Ishikawa (cell line): ENCODE data around the gene KRTAP10-11.

Experiments
- CEBPB ChIP-seq: IDR thresholded peaks from 2 replicates; pipeline ENCODE4 v1.6.1; 2012
- CREB1 ChIP-seq: IDR thresholded peaks from 2 replicates; pipeline ENCODE4 v1.6.1; 2012; ENCODE audit warnings: low read depth
- EGR1 ChIP-seq: IDR thresholded peaks from 2 replicates; pipeline ENCODE4 v1.6.1; 2012
- EP300 ChIP-seq: IDR thresholded peaks from 2 replicates; pipeline ENCODE4 v1.6.1; 2012; ENCODE audit warnings: borderline replicate concordance
- FOXM1 ChIP-seq: IDR thresholded peaks from 2 replicates; pipeline ENCODE4 v1.6.1; 2012; ENCODE audit warnings: low read depth, borderline replicate concordance
- MAX ChIP-seq: IDR thresholded peaks from 2 replicates; pipeline ENCODE4 v1.6.1; 2012
- NFIC ChIP-seq: IDR thresholded peaks from 2 replicates; pipeline ENCODE4 v1.6.1; 2012
- RAD21 ChIP-seq: IDR thresholded peaks from 2 replicates; pipeline ENCODE4 v1.6.1; 2012; ENCODE audit warnings: low read depth
- TAF1 ChIP-seq: IDR thresholded peaks from 2 replicates; pipeline ENCODE4 v1.6.1; 2012; ENCODE audit warnings: low read depth, mild to moderate bottlenecking
- TCF12 ChIP-seq: IDR thresholded peaks from 2 replicates; pipeline ENCODE4 v1.6.1; 2012; ENCODE audit warnings: low read depth
- TEAD4 ChIP-seq: IDR thresholded peaks from 2 replicates; pipeline ENCODE4 v1.6.1; 2012
- USF1 ChIP-seq: IDR thresholded peaks from 2 replicates; pipeline ENCODE4 v1.6.1; 2012
- YY1 ChIP-seq: IDR thresholded peaks from 2 replicates; pipeline ENCODE4 v1.6.1; 2012; ENCODE audit warnings: low read depth
- ZBTB7A ChIP-seq: IDR thresholded peaks from 2 replicates; pipeline ENCODE4 v1.6.1; 2012; ENCODE audit warnings: low read depth
- TF ChIP-seq, protein P1 (sequence below): IDR thresholded peaks from 2 replicates; pipeline ENCODE4 v1.6.1; 2012; ENCODE audit warnings: low read depth, mild to moderate bottlenecking

KRTAP10-11 gene

DNA sequence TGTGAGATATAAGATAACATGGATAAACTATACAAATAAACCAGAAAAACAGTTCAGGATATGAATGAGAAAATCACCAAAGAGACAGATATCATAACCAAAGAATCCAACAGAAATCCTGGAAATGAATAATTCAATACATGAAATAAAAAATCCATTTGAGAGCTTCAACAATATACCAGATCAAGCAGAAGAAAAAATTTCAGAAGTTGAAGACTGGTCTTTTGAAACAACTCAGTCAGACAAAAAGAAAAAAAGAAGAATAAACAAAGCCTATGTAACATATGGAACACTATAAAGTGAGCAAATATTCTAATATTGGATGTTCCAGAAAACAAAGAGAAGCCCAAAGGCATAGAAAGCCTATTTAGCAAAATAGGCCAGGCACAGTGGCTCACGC is 25.7 kb downstream of the KRTAP10-11 start:
- TF ChIP-seq NFIC, result no peak
- no peak for TF ChIP-seq YY1
- TF ChIP-seq RAD21, result no peak
- TF ChIP-seq CEBPB, result no peak
- TF ChIP-seq, protein P1, sequence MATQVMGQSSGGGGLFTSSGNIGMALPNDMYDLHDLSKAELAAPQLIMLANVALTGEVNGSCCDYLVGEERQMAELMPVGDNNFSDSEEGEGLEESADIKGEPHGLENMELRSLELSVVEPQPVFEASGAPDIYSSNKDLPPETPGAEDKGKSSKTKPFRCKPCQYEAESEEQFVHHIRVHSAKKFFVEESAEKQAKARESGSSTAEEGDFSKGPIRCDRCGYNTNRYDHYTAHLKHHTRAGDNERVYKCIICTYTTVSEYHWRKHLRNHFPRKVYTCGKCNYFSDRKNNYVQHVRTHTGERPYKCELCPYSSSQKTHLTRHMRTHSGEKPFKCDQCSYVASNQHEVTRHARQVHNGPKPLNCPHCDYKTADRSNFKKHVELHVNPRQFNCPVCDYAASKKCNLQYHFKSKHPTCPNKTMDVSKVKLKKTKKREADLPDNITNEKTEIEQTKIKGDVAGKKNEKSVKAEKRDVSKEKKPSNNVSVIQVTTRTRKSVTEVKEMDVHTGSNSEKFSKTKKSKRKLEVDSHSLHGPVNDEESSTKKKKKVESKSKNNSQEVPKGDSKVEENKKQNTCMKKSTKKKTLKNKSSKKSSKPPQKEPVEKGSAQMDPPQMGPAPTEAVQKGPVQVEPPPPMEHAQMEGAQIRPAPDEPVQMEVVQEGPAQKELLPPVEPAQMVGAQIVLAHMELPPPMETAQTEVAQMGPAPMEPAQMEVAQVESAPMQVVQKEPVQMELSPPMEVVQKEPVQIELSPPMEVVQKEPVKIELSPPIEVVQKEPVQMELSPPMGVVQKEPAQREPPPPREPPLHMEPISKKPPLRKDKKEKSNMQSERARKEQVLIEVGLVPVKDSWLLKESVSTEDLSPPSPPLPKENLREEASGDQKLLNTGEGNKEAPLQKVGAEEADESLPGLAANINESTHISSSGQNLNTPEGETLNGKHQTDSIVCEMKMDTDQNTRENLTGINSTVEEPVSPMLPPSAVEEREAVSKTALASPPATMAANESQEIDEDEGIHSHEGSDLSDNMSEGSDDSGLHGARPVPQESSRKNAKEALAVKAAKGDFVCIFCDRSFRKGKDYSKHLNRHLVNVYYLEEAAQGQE, result no peak
- no peak for TF ChIP-seq CREB1

- TF ChIP-seq TEAD4 (no peak), FOXM1 (no peak), TAF1 (no peak), YY1 (no peak), TCF12 (no peak), USF1 (no peak), RAD21 (no peak), NFIC (no peak)
These were observed 31.7 kb downstream of the KRTAP10-11 start for GRCh38 chr21:44677881-44678280.

DNA sequence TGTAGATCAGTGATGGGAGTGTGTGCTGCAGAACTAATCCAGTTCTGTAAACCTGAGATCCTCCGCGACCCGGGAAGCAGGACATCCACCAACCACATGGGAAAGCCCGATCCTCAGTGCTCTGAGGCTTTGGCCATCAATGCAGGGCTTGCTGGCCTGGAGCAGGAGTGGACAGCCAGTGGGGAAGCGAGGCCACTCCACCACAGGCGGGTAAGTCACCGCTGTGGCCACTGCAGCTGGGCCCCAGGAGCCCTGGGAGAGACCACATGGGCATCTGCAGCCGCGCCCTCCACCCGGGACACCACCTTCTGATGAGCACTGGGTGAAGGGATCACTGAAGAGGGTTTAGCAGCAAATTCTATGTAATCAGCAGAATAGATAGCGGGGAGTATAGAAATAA is 34.9 kb downstream of the KRTAP10-11 start:
- TF ChIP-seq YY1 (no peak), FOXM1 (no peak), MAX (no peak), RAD21 (no peak), CEBPB (no peak), ZBTB7A (no peak)
- TF ChIP-seq, protein P1, result no peak

DNA sequence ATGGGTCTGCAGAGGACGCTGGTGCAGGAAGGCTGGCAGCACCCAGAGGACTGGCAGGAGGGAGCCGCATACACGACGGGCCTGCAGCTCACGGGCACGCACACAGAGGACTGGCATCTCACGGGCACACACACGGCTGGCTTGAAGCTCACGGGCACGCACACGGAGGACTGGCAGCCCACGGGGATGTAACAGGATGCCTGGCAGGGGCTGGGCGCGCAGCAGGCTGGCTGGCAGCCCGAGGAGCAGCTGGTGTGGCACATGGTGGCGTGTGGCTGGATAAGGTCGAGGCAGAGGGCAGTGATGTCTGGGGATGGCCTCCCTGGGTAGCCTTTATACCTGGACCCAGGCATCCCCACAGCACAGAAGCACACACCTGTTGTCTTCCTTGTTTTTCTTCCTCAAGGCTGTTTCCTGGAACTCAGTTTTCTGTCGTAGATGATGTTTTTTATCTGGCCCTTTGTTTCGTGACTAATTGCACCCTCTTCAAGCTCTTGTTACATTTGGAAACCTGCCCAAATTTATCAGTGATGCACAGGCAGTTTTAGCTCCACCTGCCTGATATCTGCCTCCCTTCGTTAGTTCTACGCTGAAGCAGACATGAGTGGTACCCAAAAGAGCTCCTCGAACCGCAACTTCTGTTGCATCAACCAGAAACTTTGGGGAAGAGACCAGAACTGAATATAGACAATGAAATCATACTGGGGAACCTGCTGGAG is 35.8 kb downstream of the KRTAP10-11 start, which contains the start of gene KRTAP12-1:
KRTAP12-1 (minus strand) TSS at position 303 of the 719 bp plus-strand sequence; CDS start at position 263, 40 bp downstream.
- TF ChIP-seq CEBPB (no peak), CREB1 (no peak), TAF1 (no peak)

GRCh38 chr21:44682580-44683151 is 36.5 kb downstream of the KRTAP10-11 start:
- TF ChIP-seq NFIC (no peak), ZBTB7A (no peak), TEAD4 (no peak), CREB1 (no peak), TAF1 (no peak), CEBPB (no peak), RAD21 (no peak), YY1 (no peak), FOXM1 (no peak), EGR1 (no peak), TCF12 (no peak), USF1 (no peak), EP300 (no peak), MAX (no peak)
- TF ChIP-seq, protein P1, result no peak
